Astrocyte (in vitro differentiated cells and primary cell): ENCODE results near the gene FBXL13. TPM values are rescaled to one million over a fixed set of nuclear protein-coding genes. Genes with fewer than 3 reads are reported as not detected.
"Not testable (repeated sequence)": the region's sequence is repeated elsewhere in the genome, so short reads cannot be mapped to it uniquely, and the experiment has no call there.

ENCODE experiments used
- DNase-seq: peaks from one replicate; pipeline ENCODE4 v3.0.0-alpha.2; 2010; ENCODE audit warnings: low read depth
- FAIRE-seq: peaks from 2 replicates; lab custom pipeline; 2011; peaks lifted over from hg19 to GRCh38; lab: Jason Lieb, UNC
- H2AFZ ChIP-seq: 2 replicates; pipeline ENCODE4 v1.6.0; 2012; ENCODE audit warnings: low read depth, low read length, inconsistent platforms
- H3K27ac ChIP-seq: 2 replicates; pipeline ENCODE4 v1.5.1; 2011; ENCODE audit warnings: low read depth, low read length, inconsistent platforms
- H3K27me3 ChIP-seq: 2 replicates; pipeline ENCODE4 v1.6.0; 2011; ENCODE audit warnings: low read length, inconsistent platforms; ENCODE audit not compliant: insufficient read depth
- H3K36me3 ChIP-seq: 2 replicates; pipeline ENCODE4 v1.5.1; 2011; ENCODE audit warnings: low read length, inconsistent platforms; ENCODE audit not compliant: insufficient read depth
- H3K4me1 ChIP-seq: 2 replicates; pipeline ENCODE4 v1.5.1; 2011; ENCODE audit warnings: low read length, inconsistent platforms; ENCODE audit not compliant: insufficient read depth
- H3K4me2 ChIP-seq: 2 replicates; pipeline ENCODE4 v1.6.0; 2012; ENCODE audit warnings: low read length, inconsistent platforms
- H3K4me3 ChIP-seq: 2 replicates; pipeline ENCODE4 v1.5.1; 2011; ENCODE audit warnings: low read depth, mild to moderate bottlenecking, low read length, inconsistent platforms; ENCODE audit not compliant: insufficient read depth
- H3K79me2 ChIP-seq: 2 replicates; pipeline ENCODE4 v1.6.0; 2012; ENCODE audit warnings: mild to moderate bottlenecking, low read length, inconsistent platforms; ENCODE audit not compliant: insufficient read depth
- H3K9ac ChIP-seq: 2 replicates; pipeline ENCODE4 v1.6.0; 2012; ENCODE audit warnings: mild to moderate bottlenecking, low read length, inconsistent platforms
- H3K9me3 ChIP-seq: 2 replicates; pipeline ENCODE4 v1.5.1; 2012; ENCODE audit warnings: low read depth, mild to moderate bottlenecking, low read length, inconsistent platforms; ENCODE audit not compliant: insufficient read depth
- H4K20me1 ChIP-seq: 2 replicates; pipeline ENCODE4 v1.6.0; 2012; ENCODE audit warnings: low read length, inconsistent platforms; ENCODE audit not compliant: insufficient read depth
- H3K27ac Mint-ChIP-seq: one replicate; pipeline ENCODE4 v1.8.0; 2021; ENCODE audit warnings: mild to moderate bottlenecking, mixed read lengths; ENCODE audit not compliant: unreplicated experiment
- H3K27me3 Mint-ChIP-seq: one replicate; pipeline ENCODE4 v1.8.0; 2021; ENCODE audit warnings: low read depth, mixed read lengths; ENCODE audit not compliant: unreplicated experiment
- H3K36me3 Mint-ChIP-seq: one replicate; pipeline ENCODE4 v1.8.0; 2021; ENCODE audit warnings: low read depth, mixed read lengths; ENCODE audit not compliant: unreplicated experiment
- H3K4me1 Mint-ChIP-seq: one replicate; pipeline ENCODE4 v1.8.0; 2021; ENCODE audit warnings: low read depth, mixed read lengths; ENCODE audit not compliant: unreplicated experiment
- H3K4me3 Mint-ChIP-seq: one replicate; pipeline ENCODE4 v1.8.0; 2021; ENCODE audit warnings: mild to moderate bottlenecking, moderate library complexity, mixed read lengths; ENCODE audit not compliant: unreplicated experiment
- H3K9me3 Mint-ChIP-seq: one replicate; pipeline ENCODE4 v1.8.0; 2021; ENCODE audit warnings: mild to moderate bottlenecking, mixed read lengths; ENCODE audit not compliant: unreplicated experiment
- CTCF ChIP-seq: IDR thresholded peaks from 2 replicates; pipeline ENCODE4 v1.5.1; 2011; ENCODE audit warnings: low read depth, mild to moderate bottlenecking, inconsistent platforms, low read length, moderate library complexity; ENCODE audit not compliant: insufficient read depth
- EZH2 ChIP-seq: IDR thresholded peaks from 2 replicates; pipeline ENCODE4 v1.6.1; 2012; ENCODE audit warnings: mild to moderate bottlenecking, low read length, inconsistent platforms; ENCODE audit not compliant: insufficient read depth
- total RNA-seq: library from RNA; stranded (reverse); gene quantifications from 2 replicates; pipeline ENCODE4 v1.2.1, GENCODE V29; 2021

Gene FBXL13
- total RNA-seq, 1 donor from 2014 or later, result 1.2 TPM

- Histone ChIP-seq H3K36me3 (no peaks in the 10 kb centered on the region), H3K9me3 (no peaks in the 10 kb centered on the region), H4K20me1 (no peaks in the 10 kb centered on the region), H3K79me2 (no peaks in the 10 kb centered on the region), H3K4me3 (no peak overlapping the region), H3K27me3 (no peaks in the 10 kb centered on the region), H3K9ac (no peak overlapping the region), H3K27ac (no peak overlapping the region), H2AFZ (no peak overlapping the region), H3K4me1 (no peaks in the 10 kb centered on the region), H3K4me2 (no peak overlapping the region)
- Mint-ChIP-seq H3K27ac (no peak overlapping the region), H3K4me1 (no peaks in the 10 kb centered on the region), H3K9me3 (peaks cover 10% of the 10 kb centered on the region), H3K4me3 (no peak overlapping the region), H3K27me3 (no peaks in the 10 kb centered on the region), H3K36me3 (peaks cover 4% of the 10 kb centered on the region)
- no peak for FAIRE-seq
- DNase-seq, result no peak
- TF ChIP-seq EZH2 (no peak), CTCF (no peak)
Measured at GRCh38 chr7:103037476-103037822, 37.1 kb downstream of the FBXL13 start.

- H3K27me3 ChIP-seq, H3K4me3 Mint-ChIP-seq, H3K4me3 ChIP-seq: not testable (repeated sequence)
Measured at GRCh38 chr7:103034318-103034717, 40.3 kb downstream of the FBXL13 start.

GRCh38 chr7:103031781-103032180 lies 42.8 kb downstream of the FBXL13 start:
- no peak overlapping the region for H3K9ac ChIP-seq
- peaks cover 1% of the 10 kb centered on the region for H3K36me3 Mint-ChIP-seq
- H3K36me3 ChIP-seq, result no peaks in the 10 kb centered on the region
- no peak for FAIRE-seq
- H2AFZ ChIP-seq, result no peak overlapping the region
- H3K9me3 ChIP-seq, result no peaks in the 10 kb centered on the region
- H3K4me3 ChIP-seq, result no peak overlapping the region
- H3K27me3 ChIP-seq, result no peaks in the 10 kb centered on the region
- H3K9me3 Mint-ChIP-seq, result peaks cover 2% of the 10 kb centered on the region
- H4K20me1 ChIP-seq, result no peaks in the 10 kb centered on the region
- DNase-seq, result peak; percentile 17
- no peaks in the 10 kb centered on the region for H3K27me3 Mint-ChIP-seq
- H3K27ac Mint-ChIP-seq, result no peak overlapping the region
- peaks cover 1% of the 10 kb centered on the region for H3K4me1 Mint-ChIP-seq
- H3K4me1 ChIP-seq, result no peaks in the 10 kb centered on the region
- no peak overlapping the region for H3K4me3 Mint-ChIP-seq
- TF ChIP-seq EZH2 (no peak), CTCF (no peak)
- H3K79me2 ChIP-seq, result no peaks in the 10 kb centered on the region
- no peak overlapping the region for H3K4me2 ChIP-seq
- H3K27ac ChIP-seq, result no peak overlapping the region

More at GRCh38 chr7:103034318-103034717, 40.3 kb downstream of the FBXL13 start:
- not testable (repeated sequence) for H3K4me2 ChIP-seq, H3K79me2 ChIP-seq, H3K36me3 Mint-ChIP-seq, H4K20me1 ChIP-seq, H3K4me1 Mint-ChIP-seq, H3K9me3 Mint-ChIP-seq, H3K27ac Mint-ChIP-seq, FAIRE-seq, H3K4me1 ChIP-seq, H2AFZ ChIP-seq, H3K36me3 ChIP-seq, H3K9ac ChIP-seq, H3K27me3 Mint-ChIP-seq, DNase-seq, H3K9me3 ChIP-seq, H3K27ac ChIP-seq
